Activated naive CD4-positive, alpha-beta T cell treated with anti-CD3 and anti-CD28 coated beads, Interleukin-2, amount 50 U/mL, for 24 hours (primary cell): ENCODE measurements around the gene ERVH48-1.
"Not testable (repeated sequence)": the region's sequence is repeated elsewhere in the genome, so short reads cannot be mapped to it uniquely, and the experiment has no call there.

ENCODE experiments used
- H3K27ac Mint-ChIP-seq: one replicate; pipeline ENCODE4 v1.8.0; 2021; ENCODE audit warnings: mild to moderate bottlenecking, mixed read lengths
- H3K27me3 Mint-ChIP-seq: one replicate; pipeline ENCODE4 v1.8.0; 2021; ENCODE audit warnings: mixed read lengths
- H3K36me3 Mint-ChIP-seq: one replicate; pipeline ENCODE4 v1.8.0; 2021; ENCODE audit warnings: mixed read lengths
- H3K4me1 Mint-ChIP-seq: one replicate; pipeline ENCODE4 v1.8.0; 2021; ENCODE audit warnings: mixed read lengths
- H3K4me3 Mint-ChIP-seq: one replicate; pipeline ENCODE4 v1.8.0; 2021; ENCODE audit warnings: mild to moderate bottlenecking, mixed read lengths
- H3K9me3 Mint-ChIP-seq: one replicate; pipeline ENCODE4 v1.8.0; 2021; ENCODE audit warnings: mixed read lengths

ERVH48-1 gene

DNA sequence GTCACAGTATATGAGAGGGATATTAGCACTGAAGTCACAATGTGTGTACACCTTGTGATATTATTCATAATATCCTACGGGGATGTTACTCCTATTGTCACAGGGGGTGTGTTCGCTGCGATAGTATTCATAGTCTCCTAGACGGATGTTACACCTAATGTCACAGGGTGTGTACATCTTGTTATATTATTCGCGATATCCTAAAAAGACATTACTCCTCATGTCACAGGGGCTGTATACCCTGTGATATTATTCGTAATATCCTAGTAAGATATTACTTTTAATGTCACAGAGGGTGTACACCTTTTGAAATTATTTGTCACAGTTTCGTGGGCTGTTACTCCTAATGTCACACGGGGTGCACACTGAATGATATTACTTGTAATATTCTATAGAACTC, 25.8 kb upstream of the ERVH48-1 start:
- H3K4me3 Mint-ChIP-seq, H3K4me1 Mint-ChIP-seq, H3K36me3 Mint-ChIP-seq, H3K9me3 Mint-ChIP-seq, H3K27ac Mint-ChIP-seq, H3K27me3 Mint-ChIP-seq: not testable (repeated sequence)

DNA sequence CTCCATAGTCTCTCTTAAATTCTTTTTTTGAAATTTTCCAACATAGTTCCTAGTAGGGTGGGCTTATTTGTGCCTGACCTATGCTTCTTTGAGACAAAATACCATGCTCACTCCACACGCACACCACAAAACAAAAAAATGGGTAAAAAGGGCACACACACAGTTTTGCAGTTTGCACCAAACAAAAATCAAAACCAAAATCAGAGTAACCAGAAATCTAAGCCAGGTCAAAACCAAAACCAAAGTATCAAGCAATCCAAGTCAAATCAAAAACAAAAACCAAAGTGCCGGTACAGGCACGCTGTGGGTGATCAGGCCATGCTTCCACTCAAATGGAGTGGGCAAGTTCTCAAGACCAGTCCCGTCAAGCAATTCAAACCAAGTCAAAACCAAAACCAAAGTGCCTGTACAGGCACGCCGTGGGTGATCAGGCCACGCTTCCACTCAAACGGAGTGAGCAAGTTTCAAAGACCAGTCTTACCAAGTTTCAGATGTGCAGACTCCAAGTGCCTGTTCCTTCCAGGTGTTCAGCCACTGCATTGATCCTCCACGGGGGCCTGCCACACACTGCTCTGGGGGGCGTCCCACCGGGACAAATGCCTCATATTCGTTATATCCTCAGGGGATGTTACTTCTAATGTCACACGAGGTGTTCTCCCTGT, 23.8 kb upstream of the ERVH48-1 start:
- H3K4me1 Mint-ChIP-seq, H3K36me3 Mint-ChIP-seq, H3K27me3 Mint-ChIP-seq, H3K9me3 Mint-ChIP-seq, H3K27ac Mint-ChIP-seq, H3K4me3 Mint-ChIP-seq: not testable (repeated sequence)

DNA sequence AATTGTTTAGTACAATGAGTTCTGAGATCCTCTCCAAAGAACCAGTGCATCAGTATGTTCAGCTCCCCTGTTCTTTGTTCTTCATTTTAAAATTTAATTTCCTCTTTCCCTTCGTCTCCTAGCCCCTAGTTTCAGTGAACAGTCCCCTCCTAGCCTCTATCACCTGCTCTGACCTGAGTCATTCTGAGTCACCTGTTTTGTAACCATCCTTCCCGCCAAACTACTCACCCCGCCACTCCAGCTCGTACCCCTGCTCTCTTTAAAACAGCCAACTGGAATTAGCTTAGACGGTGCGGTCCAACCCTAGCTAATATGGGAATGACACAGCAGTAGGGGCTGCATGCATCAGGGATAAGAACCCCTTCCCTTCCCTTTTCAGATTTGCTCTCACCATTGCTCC, 16.8 kb upstream of the ERVH48-1 start:
- Mint-ChIP-seq H3K4me3 (no peak overlapping the region), H3K9me3 (no peaks in the 10 kb centered on the region), H3K27ac (no peak overlapping the region), H3K27me3 (no peaks in the 10 kb centered on the region), H3K4me1 (no peaks in the 10 kb centered on the region), H3K36me3 (peaks cover 3% of the 10 kb centered on the region)

GRCh38 chr21:42941696-42942085, 16.3 kb upstream of the ERVH48-1 start:
- Mint-ChIP-seq H3K4me1 (no peaks in the 10 kb centered on the region), H3K4me3 (no peak overlapping the region), H3K36me3 (peaks cover 3% of the 10 kb centered on the region), H3K9me3 (no peaks in the 10 kb centered on the region), H3K27ac (no peak overlapping the region), H3K27me3 (no peaks in the 10 kb centered on the region)

DNA sequence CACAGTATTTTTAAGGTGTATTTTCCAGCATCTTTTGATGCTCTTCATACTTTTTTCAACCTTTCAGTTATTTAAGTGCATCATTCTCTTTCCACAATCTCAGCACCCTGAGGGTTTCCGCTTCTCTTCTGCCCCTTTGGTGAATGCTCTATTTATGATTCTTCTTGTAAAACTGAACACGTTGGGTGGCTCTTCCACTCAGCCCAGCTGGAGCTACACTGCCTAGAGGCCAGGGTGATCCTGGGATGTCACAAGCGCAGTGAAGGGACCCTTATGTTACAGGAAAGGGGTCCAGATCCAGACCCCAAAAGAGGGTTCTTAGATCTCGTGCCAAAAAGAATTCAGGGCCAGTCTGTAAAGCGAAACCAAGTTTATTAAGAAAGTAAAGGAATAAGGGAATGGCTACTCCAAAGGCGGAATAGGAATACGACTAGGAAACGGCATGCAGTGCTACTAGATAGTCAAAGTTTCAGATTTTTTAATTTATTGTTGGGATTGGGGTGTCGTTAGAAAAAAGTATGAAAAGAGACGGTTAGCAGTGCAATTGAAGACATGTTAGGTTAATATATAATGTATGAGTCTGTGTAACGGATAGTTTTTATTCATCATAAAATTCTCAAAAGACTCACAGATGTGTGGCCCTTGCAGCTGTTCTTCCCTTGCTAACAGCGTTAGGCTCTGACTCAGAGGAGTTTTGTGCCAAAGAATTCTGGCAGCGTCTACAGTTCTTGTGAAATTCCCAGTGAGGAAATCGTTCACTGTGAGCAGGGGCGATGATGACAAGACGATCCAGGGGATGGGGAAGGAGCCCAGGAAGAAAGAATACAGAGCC, 14.4 kb upstream of the ERVH48-1 start:
- no peak overlapping the region for H3K4me3 Mint-ChIP-seq
- H3K9me3 Mint-ChIP-seq, result no peaks in the 10 kb centered on the region
- no peak overlapping the region for H3K27ac Mint-ChIP-seq

DNA sequence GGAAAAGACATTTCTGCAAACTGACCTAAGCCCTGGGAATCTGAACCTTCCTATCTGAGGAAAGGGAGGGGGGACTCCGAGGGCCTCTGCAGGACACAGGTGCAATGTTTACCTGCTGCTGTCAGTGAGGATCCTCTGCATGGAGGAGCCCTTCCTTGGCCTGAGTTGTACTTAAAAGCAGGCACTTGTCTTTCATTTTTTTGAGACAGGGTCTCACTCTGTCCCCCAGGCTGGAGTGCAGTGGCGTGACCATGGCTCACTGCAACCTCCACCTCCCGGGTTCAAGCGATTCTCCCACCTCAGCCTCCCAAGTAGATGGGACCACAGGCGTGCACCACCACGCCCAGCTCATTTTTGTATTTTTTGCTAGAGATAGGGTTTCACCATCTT, 13.2 kb upstream of the ERVH48-1 start:
- H3K27ac Mint-ChIP-seq, H3K9me3 Mint-ChIP-seq, H3K36me3 Mint-ChIP-seq, H3K4me1 Mint-ChIP-seq, H3K27me3 Mint-ChIP-seq, H3K4me3 Mint-ChIP-seq: not testable (repeated sequence)

More for the DNA sequence above, 14.4 kb upstream of the ERVH48-1 start:
- H3K27me3 Mint-ChIP-seq, result no peaks in the 10 kb centered on the region
- peaks cover 3% of the 10 kb centered on the region for H3K36me3 Mint-ChIP-seq
- H3K4me1 Mint-ChIP-seq, result no peaks in the 10 kb centered on the region

GRCh38 chr21:42937960-42938605, 12.7 kb upstream of the ERVH48-1 start:
- H3K4me3 Mint-ChIP-seq, result no peak overlapping the region
- peaks cover 3% of the 10 kb centered on the region for H3K36me3 Mint-ChIP-seq
- H3K27ac Mint-ChIP-seq, result no peak overlapping the region
- H3K9me3 Mint-ChIP-seq, result no peaks in the 10 kb centered on the region
- no peaks in the 10 kb centered on the region for H3K27me3 Mint-ChIP-seq
- no peaks in the 10 kb centered on the region for H3K4me1 Mint-ChIP-seq

- not testable (repeated sequence) for H3K9me3 Mint-ChIP-seq, H3K4me1 Mint-ChIP-seq, H3K36me3 Mint-ChIP-seq, H3K4me3 Mint-ChIP-seq, H3K27ac Mint-ChIP-seq, H3K27me3 Mint-ChIP-seq
These were observed 11.9 kb upstream of the ERVH48-1 start for GRCh38 chr21:42937034-42937940.

DNA sequence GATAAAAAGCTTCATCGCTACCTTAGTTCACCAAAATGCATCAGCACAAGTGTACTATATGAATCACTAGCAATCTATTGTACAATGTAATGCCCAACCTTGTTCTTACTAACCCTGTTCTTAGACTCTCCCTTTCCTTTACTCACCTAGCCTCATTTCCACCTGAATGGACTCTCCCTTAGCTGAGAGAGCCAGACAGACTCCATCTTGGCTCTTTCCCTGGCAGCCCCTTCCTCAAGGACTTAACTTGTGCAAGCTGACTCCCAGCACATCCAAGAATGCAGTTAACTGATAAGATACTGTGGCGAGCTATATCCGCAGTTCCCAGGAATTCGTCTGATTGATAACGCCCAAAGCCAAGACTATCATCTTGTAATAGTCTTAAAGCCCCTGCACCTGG, 10.9 kb upstream of the ERVH48-1 start:
- not testable (repeated sequence) for H3K4me3 Mint-ChIP-seq, H3K27ac Mint-ChIP-seq, H3K9me3 Mint-ChIP-seq, H3K4me1 Mint-ChIP-seq, H3K27me3 Mint-ChIP-seq, H3K36me3 Mint-ChIP-seq

DNA sequence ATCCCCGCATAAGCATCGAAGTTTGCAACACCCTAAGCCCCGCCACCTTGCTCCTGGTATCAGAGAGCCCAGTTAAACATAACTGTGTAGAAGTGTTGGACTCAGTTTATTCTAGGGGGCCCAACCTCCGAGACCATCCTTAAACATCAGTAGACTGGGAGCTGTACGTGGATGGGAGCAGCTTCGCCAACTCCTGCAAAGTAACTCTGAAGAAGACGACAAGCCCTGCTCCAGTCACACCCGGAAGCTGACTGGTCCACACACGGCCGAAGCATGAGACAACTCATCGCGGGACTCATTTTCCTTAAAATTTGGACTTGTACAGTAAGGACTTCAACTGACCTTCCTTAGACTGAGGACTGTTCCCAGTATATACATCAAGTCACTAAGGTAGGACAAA, 8.5 kb upstream of the ERVH48-1 start:
- not testable (repeated sequence) for H3K4me1 Mint-ChIP-seq, H3K4me3 Mint-ChIP-seq, H3K9me3 Mint-ChIP-seq, H3K27me3 Mint-ChIP-seq, H3K36me3 Mint-ChIP-seq, H3K27ac Mint-ChIP-seq

DNA sequence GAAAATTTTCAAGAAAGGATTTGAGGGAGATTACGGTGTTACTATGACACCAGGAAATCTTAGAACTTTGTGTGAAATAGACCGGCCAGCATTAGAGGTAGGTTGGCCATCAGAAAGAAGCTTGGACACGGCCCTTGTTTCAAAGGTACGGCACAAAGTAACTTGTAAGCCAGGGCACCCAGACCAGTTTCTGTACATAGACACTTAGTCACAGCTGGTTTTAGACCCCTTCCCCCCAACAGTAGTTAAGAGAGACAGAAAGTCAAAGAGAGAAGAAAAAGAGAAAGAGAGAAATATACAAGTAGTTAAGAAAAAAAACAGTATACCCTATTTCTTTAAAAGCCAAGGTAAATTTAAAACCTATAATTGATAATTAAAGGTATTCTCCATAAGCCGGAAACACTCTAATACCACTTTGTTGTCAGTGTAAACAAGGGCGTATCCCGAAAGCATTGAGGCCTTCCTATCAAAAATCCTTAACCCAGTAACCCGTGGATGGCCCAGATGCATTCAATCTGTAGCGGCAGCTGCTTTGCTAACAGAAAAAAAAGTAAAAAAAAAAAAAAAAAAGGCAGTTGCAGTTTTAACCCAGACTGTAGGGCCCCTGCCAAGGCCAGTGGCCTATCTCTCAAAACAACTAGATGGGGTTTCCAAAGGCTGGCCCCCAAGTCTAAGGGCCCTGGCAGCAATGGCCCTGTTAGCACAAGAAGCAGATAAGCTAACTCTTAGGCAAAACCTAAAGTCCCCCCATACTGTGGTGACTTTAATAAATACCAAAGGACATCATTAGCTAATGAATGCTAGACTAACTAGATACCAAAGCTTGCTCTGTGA, 7.9 kb upstream of the ERVH48-1 start:
- H3K36me3 Mint-ChIP-seq, H3K27me3 Mint-ChIP-seq, H3K9me3 Mint-ChIP-seq, H3K27ac Mint-ChIP-seq, H3K4me1 Mint-ChIP-seq, H3K4me3 Mint-ChIP-seq: not testable (repeated sequence)

DNA sequence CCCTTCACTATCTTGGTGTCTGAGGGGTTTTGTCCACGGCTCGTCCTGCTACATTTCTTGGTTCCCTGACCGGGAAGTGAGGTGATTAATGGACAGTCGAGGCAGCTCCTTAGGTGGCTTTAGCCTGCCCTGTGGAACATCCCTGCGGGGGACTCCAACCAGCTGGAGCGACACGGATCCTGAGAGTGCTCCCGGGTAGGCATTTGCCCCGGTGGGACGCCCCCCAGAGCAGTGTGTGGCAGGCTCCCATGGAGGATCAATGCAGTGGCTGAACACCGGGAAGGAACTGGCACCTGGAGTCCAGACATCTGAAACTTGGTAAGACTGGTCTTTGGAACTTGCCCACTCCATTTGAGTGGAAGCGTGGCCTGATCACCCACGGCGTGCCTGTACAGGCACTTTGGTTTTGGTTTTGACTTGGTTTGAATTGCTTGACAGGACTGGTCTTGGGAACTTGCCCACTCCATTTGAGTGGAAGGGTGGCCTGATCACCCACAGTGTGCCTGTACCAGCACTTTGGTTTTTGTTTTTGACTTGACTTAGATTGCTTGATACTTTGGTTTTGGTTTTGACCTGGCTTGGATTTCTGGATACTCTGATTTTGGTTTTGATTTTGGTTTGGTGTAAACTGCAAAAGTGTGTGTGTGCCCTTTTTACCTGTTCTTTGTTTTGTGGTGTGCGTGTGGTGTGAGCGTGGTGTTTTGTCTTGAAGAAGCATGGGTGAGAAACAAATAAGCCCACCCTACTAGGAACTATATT, 7.1 kb upstream of the ERVH48-1 start:
- H3K4me1 Mint-ChIP-seq, H3K36me3 Mint-ChIP-seq, H3K27me3 Mint-ChIP-seq, H3K9me3 Mint-ChIP-seq, H3K4me3 Mint-ChIP-seq: not testable (repeated sequence)
- H3K27ac Mint-ChIP-seq, result peak overlapping the region; percentile 4

DNA sequence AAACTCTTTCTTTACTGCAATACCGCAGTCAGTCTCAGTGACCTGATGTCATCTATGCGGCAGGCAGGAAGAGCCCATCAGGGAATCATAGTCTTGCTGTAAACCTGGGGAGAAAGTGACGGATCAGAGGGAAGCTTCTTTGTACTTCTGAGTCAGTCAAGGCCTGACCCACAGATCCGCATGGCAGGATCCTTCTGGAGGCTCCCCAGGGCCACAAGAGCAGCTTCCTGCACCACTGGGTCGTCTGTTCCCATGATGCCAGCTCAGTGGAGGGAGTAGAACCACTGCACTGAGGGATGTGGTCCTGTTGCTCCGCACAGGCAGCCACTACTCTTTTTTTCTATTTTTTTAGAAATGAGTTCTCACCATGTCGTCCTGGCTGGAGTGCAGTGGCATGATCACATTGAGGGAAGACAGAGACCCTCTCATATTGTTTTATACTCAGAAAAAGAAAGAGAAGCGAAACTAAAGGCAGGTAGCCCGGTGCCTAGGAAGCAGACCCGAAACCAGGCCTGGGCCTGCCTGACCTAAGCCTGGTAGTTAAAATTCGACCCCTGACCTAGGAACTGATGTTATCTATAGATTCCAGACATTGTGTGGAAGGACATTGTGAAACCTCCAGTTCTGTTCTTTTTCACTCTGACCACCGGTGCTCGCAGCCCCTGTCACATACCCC, 6.3 kb upstream of the ERVH48-1 start:
- H3K4me3 Mint-ChIP-seq, result no peak overlapping the region
- no peaks in the 10 kb centered on the region for H3K4me1 Mint-ChIP-seq
- no peaks in the 10 kb centered on the region for H3K9me3 Mint-ChIP-seq
- H3K27me3 Mint-ChIP-seq, result no peaks in the 10 kb centered on the region
- H3K36me3 Mint-ChIP-seq, result no peaks in the 10 kb centered on the region
- H3K27ac Mint-ChIP-seq, result no peak overlapping the region

GRCh38 chr21:42929969-42930368, 4.5 kb upstream of the ERVH48-1 start:
- H3K4me1 Mint-ChIP-seq, result peaks cover 9% of the 10 kb centered on the region
- no peaks in the 10 kb centered on the region for H3K9me3 Mint-ChIP-seq
- H3K4me3 Mint-ChIP-seq, result no peak overlapping the region
- no peaks in the 10 kb centered on the region for H3K36me3 Mint-ChIP-seq
- H3K27me3 Mint-ChIP-seq, result no peaks in the 10 kb centered on the region
- H3K27ac Mint-ChIP-seq, result no peak overlapping the region
